HFFc6 (cell line): Measurements from ENCODE around the gene PRKG2. TPM values are rescaled to one million over a fixed set of nuclear protein-coding genes. Genes with fewer than 3 reads are reported as not detected.

ENCODE experiments used
- DNase-seq: peaks from one replicate; pipeline ENCODE4 v3.0.0-alpha.2; 2018
- H3K27ac Mint-ChIP-seq: 2 replicates; pipeline ENCODE4 v1.8.0; 2020; ENCODE audit warnings: mild to moderate bottlenecking, mixed read lengths
- H3K27me3 Mint-ChIP-seq: 2 replicates; pipeline ENCODE4 v1.8.0; 2021; ENCODE audit warnings: mild to moderate bottlenecking, moderate library complexity, mixed read lengths; ENCODE audit not compliant: insufficient read depth
- H3K36me3 Mint-ChIP-seq: 2 replicates; pipeline ENCODE4 v1.8.0; 2021; ENCODE audit warnings: low read depth, mixed read lengths
- H3K4me1 Mint-ChIP-seq: 2 replicates; pipeline ENCODE4 v1.8.0; 2020; ENCODE audit warnings: low read depth, mixed read lengths
- H3K4me3 Mint-ChIP-seq: 2 replicates; pipeline ENCODE4 v1.8.0; 2020; ENCODE audit warnings: mild to moderate bottlenecking, moderate library complexity, mixed read lengths
- H3K9me3 Mint-ChIP-seq: 2 replicates; pipeline ENCODE4 v1.8.0; 2020; ENCODE audit warnings: mild to moderate bottlenecking, mixed read lengths
- CTCF ChIP-seq: fragments of 200-600 bp; sonication (generic); IDR thresholded peaks from 2 replicates; pipeline ENCODE4 v1.5.0; 2021; ENCODE audit warnings: antibody characterized with exemption, mild to moderate bottlenecking
- total RNA-seq, 6 experiments: library from RNA; stranded (reverse); fragmentation: NEBNext Ultra II Directional; extraction: Animal tissue kit (Norgen Biotek cat#: 25700); gene quantifications; 2 replicates in 1 of 6; 3 replicates in 5 of 6; pipeline ENCODE4 v1.2.3, GENCODE V29; 2021

Gene PRKG2
- total RNA-seq, 6 experiments from 2014 or later, result not detected

GRCh38 chr4:81081156-81081555 is 133.9 kb downstream of the PRKG2 start:
- H3K36me3 Mint-ChIP-seq, result no peaks in the 10 kb centered on the region
- DNase-seq, result no peak
- no peak for TF ChIP-seq CTCF
- no peak overlapping the region for H3K4me3 Mint-ChIP-seq
- peaks cover 6% of the 10 kb centered on the region for H3K27me3 Mint-ChIP-seq
- H3K9me3 Mint-ChIP-seq, result no peaks in the 10 kb centered on the region
- no peak overlapping the region for H3K27ac Mint-ChIP-seq
- no peaks in the 10 kb centered on the region for H3K4me1 Mint-ChIP-seq

- no peak for TF ChIP-seq CTCF
- no peaks in the 10 kb centered on the region for H3K4me1 Mint-ChIP-seq
- no peak overlapping the region for H3K27ac Mint-ChIP-seq
- no peak for DNase-seq
- H3K4me3 Mint-ChIP-seq, result no peak overlapping the region
- no peaks in the 10 kb centered on the region for H3K36me3 Mint-ChIP-seq
- H3K9me3 Mint-ChIP-seq, result no peaks in the 10 kb centered on the region
- H3K27me3 Mint-ChIP-seq, result peaks cover 6% of the 10 kb centered on the region
Measured at GRCh38 chr4:81071013-81071412, 144.0 kb downstream of the PRKG2 start.

GRCh38 chr4:81069706-81070331 is 145.2 kb downstream of the PRKG2 start:
- Mint-ChIP-seq H3K36me3 (no peaks in the 10 kb centered on the region), H3K4me3 (no peak overlapping the region), H3K27me3 (peaks cover 6% of the 10 kb centered on the region), H3K27ac (no peak overlapping the region), H3K9me3 (no peaks in the 10 kb centered on the region), H3K4me1 (no peaks in the 10 kb centered on the region)
- peak; percentile 96 for TF ChIP-seq CTCF
- DNase-seq, result peak; percentile 78

- Mint-ChIP-seq H3K9me3 (no peaks in the 10 kb centered on the region), H3K4me1 (no peaks in the 10 kb centered on the region), H3K4me3 (no peak overlapping the region), H3K27ac (no peak overlapping the region), H3K27me3 (peaks cover 5% of the 10 kb centered on the region), H3K36me3 (no peaks in the 10 kb centered on the region)
- no peak for TF ChIP-seq CTCF
- DNase-seq, result no peak
Measured at GRCh38 chr4:81065446-81065845, 149.6 kb downstream of the PRKG2 start.

GRCh38 chr4:81062001-81062400 is 153.0 kb downstream of the PRKG2 start:
- Mint-ChIP-seq H3K4me1 (no peaks in the 10 kb centered on the region), H3K27ac (no peak overlapping the region), H3K27me3 (peaks cover 5% of the 10 kb centered on the region), H3K36me3 (no peaks in the 10 kb centered on the region), H3K9me3 (no peaks in the 10 kb centered on the region), H3K4me3 (no peak overlapping the region)
- DNase-seq, result no peak
- TF ChIP-seq CTCF, result no peak

- Mint-ChIP-seq H3K4me3 (no peak overlapping the region), H3K4me1 (no peaks in the 10 kb centered on the region), H3K27me3 (peaks cover 5% of the 10 kb centered on the region), H3K9me3 (no peaks in the 10 kb centered on the region), H3K27ac (no peak overlapping the region), H3K36me3 (no peaks in the 10 kb centered on the region)
- no peak for TF ChIP-seq CTCF
- DNase-seq, result no peak
Measured at GRCh38 chr4:81061344-81061730, 153.7 kb downstream of the PRKG2 start.
